ENCODE measurements around the gene CDH13.

DNA sequence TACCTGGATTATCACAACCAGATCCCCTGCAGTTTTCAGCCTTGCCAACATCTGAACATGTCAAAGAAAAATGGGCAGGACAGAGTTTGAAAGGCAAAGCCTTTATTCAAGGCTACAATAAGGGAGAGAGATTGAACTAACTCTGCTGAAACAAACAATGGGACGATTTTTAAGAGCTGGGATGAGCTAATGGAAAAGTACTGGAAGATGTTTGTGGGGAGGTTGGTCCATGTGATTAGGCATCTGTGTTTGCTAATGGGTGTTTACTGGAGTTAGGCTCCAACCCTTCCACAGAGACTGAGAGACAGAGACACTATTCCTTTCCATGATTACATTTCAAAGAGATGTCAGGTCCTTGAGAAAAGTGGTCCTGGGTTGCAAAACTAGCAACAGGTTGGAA is 1146.0 kb downstream of the CDH13 start:
- TF ChIP-seq REST (IDR thresholded peaks at IDR 0.05; ENCODE audit: insufficient read depth in 1 of 2, low read depth in 2 of 2, low read length in 2 of 2) (no peak), TAF1 (IDR thresholded peaks at IDR 0.05; ENCODE audit: borderline replicate concordance, insufficient read depth, low read length) (no peak), POLR2AphosphoS5 (IDR thresholded peaks at IDR 0.05; ENCODE audit: low read depth, low read length) (no peak), SIN3A (IDR thresholded peaks at IDR 0.05; ENCODE audit: borderline replicate concordance, insufficient read depth, low read length) (no peak)
